HG02885 (cell line): ENCODE data around the gene SMIM36.
"Not testable (repeated sequence)": the region's sequence is repeated elsewhere in the genome, so short reads cannot be mapped to it uniquely, and the experiment has no call there.

Experiments used
- ATAC-seq: cut with Tn5 transposase; IDR thresholded peaks from one replicate; pipeline ENCODE4 v1.9.1; 2021; ENCODE audit warnings: mild to moderate bottlenecking; ENCODE audit not compliant: unreplicated experiment, poor library complexity

SMIM36 gene

GRCh38 chr17:55510986-55511721, at the start of gene SMIM36:
Gene SMIM36, minus strand, starts transcription at chr17:55511452.
- ATAC-seq: no peak

- no peak for ATAC-seq
Observed at GRCh38 chr17:55555772-55556171, 44.5 kb upstream of the SMIM36 start.

- ATAC-seq: peak; percentile 45
Observed at GRCh38 chr17:55549140-55549539, 37.9 kb upstream of the SMIM36 start.

GRCh38 chr17:55546991-55547664, 35.9 kb upstream of the SMIM36 start:
- ATAC-seq: no peak

DNA sequence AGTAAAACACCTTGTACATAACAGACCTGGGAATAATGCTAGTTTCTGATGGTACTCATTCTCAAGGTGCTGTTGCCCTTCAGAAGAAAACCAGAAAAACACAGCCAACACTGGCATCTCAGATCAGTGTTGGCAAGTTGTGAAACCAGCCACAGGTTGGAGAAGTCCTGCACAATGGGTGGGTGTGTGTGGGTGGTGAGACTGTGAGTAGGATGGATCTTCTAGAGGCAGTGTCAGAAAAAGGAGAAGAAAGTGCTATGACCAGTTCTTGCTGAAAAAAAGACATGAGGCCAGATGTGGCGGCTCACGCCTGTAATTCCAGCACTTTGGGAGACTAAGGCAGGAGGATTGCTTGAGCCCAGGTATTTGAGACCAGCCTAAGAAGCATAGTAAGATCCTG, 35.2 kb upstream of the SMIM36 start:
- ATAC-seq: no peak

- ATAC-seq: no peak
Observed at GRCh38 chr17:55545806-55546205, 34.6 kb upstream of the SMIM36 start.

DNA sequence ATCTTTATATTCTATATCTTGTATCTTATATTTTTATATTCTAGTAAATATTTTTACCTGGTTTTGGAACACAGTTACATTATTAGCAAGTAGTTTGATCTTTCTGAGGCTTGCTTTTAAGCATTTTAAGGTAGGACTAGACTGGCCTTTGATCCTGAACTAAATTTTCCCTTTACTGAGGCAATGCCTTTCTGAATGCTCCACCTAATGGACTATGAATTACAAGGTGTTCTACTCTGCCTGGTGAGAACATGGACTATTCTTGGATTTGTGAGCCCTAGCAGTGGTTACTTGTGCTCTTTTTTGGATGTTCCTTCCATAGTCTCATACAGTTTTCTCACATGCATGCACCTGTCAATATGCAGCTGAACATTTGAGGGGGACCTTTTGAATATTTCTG, 32.5 kb upstream of the SMIM36 start:
- ATAC-seq: no peak

- no peak for ATAC-seq
Observed at GRCh38 chr17:55540414-55541091, 29.3 kb upstream of the SMIM36 start.

GRCh38 chr17:55536205-55536604, 25.0 kb upstream of the SMIM36 start:
- ATAC-seq: no peak

- no peak for ATAC-seq
Observed at GRCh38 chr17:55533608-55534007, 22.4 kb upstream of the SMIM36 start.

DNA sequence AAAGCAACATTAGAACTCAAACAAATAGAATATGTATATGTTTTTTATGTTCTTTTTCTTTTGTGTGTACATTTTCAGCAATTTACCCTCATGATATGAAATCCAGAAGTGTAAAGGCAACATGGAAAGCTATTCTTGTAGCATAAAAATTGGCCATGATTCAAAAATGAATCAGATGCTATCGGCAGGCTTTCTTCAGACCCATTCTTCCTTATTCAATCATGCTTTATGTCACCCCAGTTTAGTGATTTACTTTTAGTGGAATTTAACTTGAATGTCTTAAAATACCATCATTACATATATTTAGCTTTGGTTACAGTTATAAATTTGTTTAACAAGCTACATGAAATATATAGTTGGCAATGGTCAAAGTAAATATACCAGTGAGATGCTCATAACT, 21.4 kb upstream of the SMIM36 start:
- ATAC-seq: no peak

DNA sequence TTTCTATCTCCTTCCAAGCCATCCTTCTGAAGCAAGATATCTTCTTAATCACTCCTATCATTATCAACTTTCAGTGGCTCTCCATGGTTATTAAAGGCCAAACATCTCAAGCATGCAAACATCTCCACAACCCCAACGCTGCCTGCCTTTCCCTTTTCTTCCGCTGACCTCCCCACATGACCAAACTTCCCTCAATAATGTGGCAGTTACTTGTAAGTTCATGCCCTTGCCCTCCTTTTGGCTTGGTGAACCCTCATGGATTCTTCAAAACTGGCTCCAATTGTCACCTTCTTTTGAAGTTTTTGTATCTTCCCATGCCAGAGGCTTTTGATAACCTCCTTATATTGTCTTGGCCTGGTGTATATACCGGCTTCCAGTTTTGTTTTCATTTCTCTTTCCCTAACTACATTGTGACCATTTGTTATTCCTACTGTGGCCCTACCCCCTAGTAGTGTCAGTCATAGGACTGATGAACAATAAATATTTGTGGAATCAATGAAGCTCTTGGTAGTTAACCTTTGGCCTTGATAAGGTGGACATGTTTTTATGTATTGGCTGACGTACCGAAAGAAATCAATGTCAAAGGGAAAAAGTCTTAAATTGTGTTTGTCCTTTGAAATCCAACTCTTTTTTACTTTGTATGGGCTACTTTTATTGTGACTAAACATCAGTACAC, 19.9 kb upstream of the SMIM36 start:
- ATAC-seq: no peak

DNA sequence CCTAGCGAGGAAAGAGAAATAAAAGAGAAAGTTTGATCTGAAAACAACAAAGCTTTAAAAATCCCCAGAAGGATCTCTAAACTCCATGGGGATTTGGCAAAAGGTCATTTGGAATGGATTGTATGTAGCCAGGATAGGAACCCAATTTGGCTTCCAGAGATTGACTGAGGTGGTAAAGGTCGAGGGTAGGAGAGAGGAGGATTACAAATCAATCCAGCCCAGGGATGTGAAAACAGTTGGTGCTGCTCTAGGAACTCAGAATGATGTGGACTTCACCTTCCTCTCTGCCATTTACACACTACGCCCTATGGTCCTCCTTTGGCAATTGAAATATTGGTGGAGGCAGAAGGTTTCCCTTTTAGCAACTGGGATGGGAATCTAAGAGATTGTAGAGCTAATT, 18.8 kb upstream of the SMIM36 start:
- ATAC-seq: no peak

DNA sequence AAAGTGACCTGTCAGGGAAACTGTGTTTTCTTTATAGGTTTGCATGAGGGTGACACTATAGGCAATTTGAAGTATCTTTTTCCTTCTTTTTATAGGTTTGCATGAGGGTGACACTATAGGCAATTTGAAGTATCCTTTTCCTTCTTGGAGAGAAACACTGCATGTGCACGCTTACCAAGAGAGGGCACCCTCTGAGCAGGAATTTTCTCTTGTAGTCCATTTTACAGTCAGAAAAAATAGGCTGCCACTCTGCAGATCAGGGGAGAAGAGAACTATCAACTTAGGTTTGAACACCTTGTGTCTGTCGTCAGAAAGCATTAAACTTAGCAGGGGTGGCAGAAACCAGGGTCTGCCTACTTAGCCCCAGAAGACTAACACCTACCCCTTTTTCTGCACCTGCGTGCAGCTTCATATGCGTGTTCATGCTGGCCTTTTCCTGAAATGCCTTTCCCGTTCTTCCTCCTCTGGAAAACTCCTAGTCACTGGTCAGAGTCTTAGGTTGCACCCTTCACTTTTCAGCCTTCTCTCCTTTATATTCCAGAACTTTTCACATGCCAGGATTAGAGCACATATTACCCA, 16.4 kb upstream of the SMIM36 start:
- ATAC-seq: no peak

GRCh38 chr17:55524440-55525220, 13.4 kb upstream of the SMIM36 start:
- ATAC-seq: peak; percentile 66

DNA sequence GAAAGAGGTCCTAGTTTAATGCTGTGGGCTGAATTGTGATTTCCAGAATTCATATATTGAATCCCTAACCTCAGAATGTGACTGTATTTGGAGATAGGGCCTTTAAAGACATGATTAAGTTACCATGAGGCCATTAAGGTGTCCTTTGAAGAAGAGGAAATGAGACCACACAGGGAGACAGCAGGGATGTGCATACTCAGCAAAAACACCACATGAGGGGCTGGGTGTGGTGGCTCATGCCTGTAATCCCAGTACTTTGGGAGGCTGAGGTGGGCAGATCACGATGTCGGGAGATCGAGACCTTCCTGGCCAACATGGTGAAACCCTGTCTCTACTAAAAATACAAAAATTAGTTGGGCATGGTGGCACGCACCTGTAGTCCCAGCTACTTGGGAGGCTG, 11.8 kb upstream of the SMIM36 start:
- not testable (repeated sequence) for ATAC-seq

DNA sequence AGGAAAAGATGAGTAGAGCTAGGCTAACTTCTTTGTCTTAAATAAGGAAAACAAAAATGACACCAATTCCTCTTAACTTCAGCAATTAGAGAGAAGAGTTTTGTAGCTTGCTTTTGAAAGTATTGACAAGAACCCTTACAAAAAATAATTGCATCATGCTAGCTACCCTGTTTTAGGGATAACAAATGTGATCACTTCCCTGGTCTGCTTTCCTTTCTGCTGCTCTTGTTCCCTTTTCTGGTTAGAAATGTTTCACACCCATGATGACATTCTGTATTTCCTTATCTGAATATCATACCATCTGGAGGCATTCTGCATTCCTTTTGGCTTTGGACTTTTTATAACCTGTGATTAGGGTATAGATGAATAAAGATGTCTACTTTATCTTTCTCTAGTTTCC, 9.9 kb upstream of the SMIM36 start:
- ATAC-seq: no peak

- no peak for ATAC-seq
Observed at GRCh38 chr17:55520402-55520801, 9.2 kb upstream of the SMIM36 start.

DNA sequence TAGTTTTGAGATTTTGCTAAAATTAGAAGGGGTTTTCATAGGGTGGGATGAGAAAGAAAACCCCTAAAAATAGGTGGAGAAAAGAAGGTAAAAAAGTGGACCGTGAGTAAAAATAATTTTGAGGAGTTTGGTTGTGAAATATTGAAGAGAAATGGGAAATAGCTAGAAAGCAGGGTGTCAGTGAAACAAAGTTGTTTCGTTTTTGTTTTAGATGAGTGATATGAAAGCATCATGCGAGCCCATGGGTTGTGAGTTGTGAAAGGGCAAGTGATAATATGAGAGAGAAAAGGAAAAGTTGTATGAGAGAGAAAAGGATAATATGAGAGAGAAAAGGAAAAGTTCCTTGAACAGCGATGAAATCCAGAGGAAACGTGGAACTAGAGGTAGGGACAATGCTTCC, 7.3 kb upstream of the SMIM36 start:
- ATAC-seq: no peak
